ENCODE data around the gene ACSF2.

Gene ACSF2

GRCh38 chr17:50381920-50382319 lies 44.1 kb upstream of the ACSF2 start:
- Mint-ChIP-seq H3K27ac (no peak overlapping the region), H3K36me3 (ENCODE audit: low read depth) (peaks cover 39% of the 10 kb centered on the region), H3K4me3 (no peak overlapping the region)

GRCh38 chr17:50382931-50383330 lies 43.1 kb upstream of the ACSF2 start:
- H3K4me3 Mint-ChIP-seq = no peak overlapping the region

More at GRCh38 chr17:50381920-50382319, 44.1 kb upstream of the ACSF2 start:
- no peak for TF ChIP-seq CTCF (IDR thresholded peaks at IDR 0.05)
- H3K4me1 Mint-ChIP-seq = no peaks in the 10 kb centered on the region
- no peaks in the 10 kb centered on the region for H3K9me3 Mint-ChIP-seq
- no peak for DNase-seq
- H3K27me3 Mint-ChIP-seq (ENCODE audit: low read depth, poor library complexity) = no peaks in the 10 kb centered on the region

GRCh38 chr17:50386510-50386909 lies 39.5 kb upstream of the ACSF2 start:
- Mint-ChIP-seq H3K4me1 (peaks cover 8% of the 10 kb centered on the region), H3K9me3 (no peaks in the 10 kb centered on the region), H3K27me3 (ENCODE audit: low read depth, poor library complexity) (peaks cover 3% of the 10 kb centered on the region), H3K36me3 (ENCODE audit: low read depth) (peaks cover 78% of the 10 kb centered on the region), H3K27ac (no peak overlapping the region), H3K4me3 (no peak overlapping the region)
- no peak for TF ChIP-seq CTCF (IDR thresholded peaks at IDR 0.05)
- DNase-seq = no peak

More at GRCh38 chr17:50382931-50383330, 43.1 kb upstream of the ACSF2 start:
- Mint-ChIP-seq H3K27me3 (ENCODE audit: low read depth, poor library complexity) (no peaks in the 10 kb centered on the region), H3K36me3 (ENCODE audit: low read depth) (peaks cover 49% of the 10 kb centered on the region), H3K4me1 (no peaks in the 10 kb centered on the region), H3K27ac (no peak overlapping the region), H3K9me3 (no peaks in the 10 kb centered on the region)
- TF ChIP-seq CTCF (IDR thresholded peaks at IDR 0.05) = no peak
- no peak for DNase-seq

GRCh38 chr17:50388728-50389127 lies 37.3 kb upstream of the ACSF2 start:
- peaks cover 8% of the 10 kb centered on the region for H3K4me1 Mint-ChIP-seq
- no peak overlapping the region for H3K4me3 Mint-ChIP-seq
- peaks cover 83% of the 10 kb centered on the region for H3K36me3 Mint-ChIP-seq (ENCODE audit: low read depth)
- no peaks in the 10 kb centered on the region for H3K9me3 Mint-ChIP-seq
- DNase-seq = no peak
- TF ChIP-seq CTCF (IDR thresholded peaks at IDR 0.05) = no peak
- peaks cover 3% of the 10 kb centered on the region for H3K27me3 Mint-ChIP-seq (ENCODE audit: low read depth, poor library complexity)
- no peak overlapping the region for H3K27ac Mint-ChIP-seq

GRCh38 chr17:50389534-50389933 lies 36.5 kb upstream of the ACSF2 start:
- no peak for TF ChIP-seq CTCF (IDR thresholded peaks at IDR 0.05)

GRCh38 chr17:50392621-50393020 lies 33.4 kb upstream of the ACSF2 start:
- H3K27me3 Mint-ChIP-seq (ENCODE audit: low read depth, poor library complexity) = peaks cover 3% of the 10 kb centered on the region
- peaks cover 28% of the 10 kb centered on the region for H3K4me1 Mint-ChIP-seq

More at GRCh38 chr17:50389534-50389933, 36.5 kb upstream of the ACSF2 start:
- Mint-ChIP-seq H3K27ac (no peak overlapping the region), H3K9me3 (no peaks in the 10 kb centered on the region), H3K4me3 (no peak overlapping the region), H3K36me3 (ENCODE audit: low read depth) (peaks cover 83% of the 10 kb centered on the region), H3K27me3 (ENCODE audit: low read depth, poor library complexity) (peaks cover 3% of the 10 kb centered on the region), H3K4me1 (peaks cover 8% of the 10 kb centered on the region)
- DNase-seq = no peak

More at GRCh38 chr17:50392621-50393020, 33.4 kb upstream of the ACSF2 start:
- no peak overlapping the region for H3K27ac Mint-ChIP-seq
- H3K9me3 Mint-ChIP-seq = no peaks in the 10 kb centered on the region
- no peak for DNase-seq
- H3K36me3 Mint-ChIP-seq (ENCODE audit: low read depth) = peaks cover 62% of the 10 kb centered on the region
- no peak overlapping the region for H3K4me3 Mint-ChIP-seq
- no peak for TF ChIP-seq CTCF (IDR thresholded peaks at IDR 0.05)
